Stimulated activated CD4-positive, alpha-beta T cell treated with anti-CD3 and anti-CD28 coated beads, Interleukin-1b, Interleukin-23, amount 100 ng/mL, for 4 hours (primary cell): ENCODE data around the gene CORO2A.

ENCODE experiments used
- DNase-seq, 2 donors: peaks; one replicate each; pipeline ENCODE4 v3.0.0-alpha.2; 2020; ENCODE audit warnings: low read depth in 2 of 2

CORO2A gene

GRCh38 chr9:98219794-98220370 is 27.4 kb upstream of the CORO2A start:
- DNase-seq = no peak

GRCh38 chr9:98219364-98219716 is 26.9 kb upstream of the CORO2A start:
- DNase-seq = no peak

DNA sequence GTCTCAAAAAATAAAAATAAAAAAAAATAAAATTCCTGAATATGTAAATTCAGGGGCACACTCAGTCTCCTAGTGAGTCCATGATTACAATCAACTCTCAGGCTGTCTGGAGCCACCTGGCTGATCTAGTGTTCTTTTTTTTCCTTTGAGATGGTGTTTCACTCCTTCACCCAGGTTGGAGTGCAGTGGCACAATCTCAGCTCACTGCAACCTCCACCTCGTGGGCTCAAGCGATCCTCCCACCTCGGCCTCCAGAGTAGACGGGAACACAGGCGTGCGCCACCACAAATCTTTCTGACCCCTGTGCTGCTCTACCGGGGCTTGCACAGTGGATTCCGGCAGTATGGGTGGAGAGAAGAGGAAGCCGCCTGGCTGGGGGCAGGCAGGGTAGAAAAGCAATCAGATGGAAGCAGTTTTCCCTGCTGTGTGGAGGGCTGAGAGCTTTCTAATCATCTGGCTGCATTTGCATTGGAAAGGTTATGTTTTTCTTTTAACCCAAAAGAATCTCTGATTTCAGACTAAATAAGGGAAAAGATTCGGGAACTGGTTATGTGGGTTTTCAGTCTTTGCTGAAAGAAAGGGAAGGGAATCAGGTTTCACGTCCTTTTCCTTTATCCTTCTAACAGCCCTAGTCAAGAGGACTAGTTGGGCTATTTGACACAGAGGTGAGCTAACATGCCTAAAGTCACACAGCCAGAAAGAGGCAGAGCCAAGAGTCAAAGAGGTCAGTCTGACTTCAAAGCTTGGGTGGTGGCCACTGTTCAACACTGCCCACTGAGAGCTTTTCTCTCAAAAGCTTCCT is 26.3 kb upstream of the CORO2A start:
- DNase-seq = no peak

- no peak for DNase-seq
These were observed 24.8 kb upstream of the CORO2A start for GRCh38 chr9:98217255-98217654.

DNA sequence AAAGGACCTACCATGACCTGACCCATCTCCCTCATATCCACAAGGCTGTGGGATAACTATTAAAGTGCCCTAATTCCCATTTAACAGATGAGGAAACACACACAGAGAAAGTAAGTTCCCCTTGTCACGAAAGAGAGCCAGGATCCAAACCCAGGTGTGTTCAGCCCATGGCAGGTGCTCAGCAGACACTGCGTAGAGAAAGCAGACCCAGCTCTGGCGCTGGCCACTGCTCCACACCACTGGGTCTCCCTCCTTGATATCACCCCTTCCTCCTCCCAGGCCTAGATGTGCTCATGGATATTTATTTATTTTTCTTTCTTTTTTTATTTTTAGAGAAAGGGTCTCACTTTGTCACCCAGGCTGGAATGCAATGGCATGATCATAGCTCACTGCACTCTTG is 24.0 kb upstream of the CORO2A start:
- DNase-seq = no peak

GRCh38 chr9:98215821-98216220 is 23.4 kb upstream of the CORO2A start:
- DNase-seq = no peak

DNA sequence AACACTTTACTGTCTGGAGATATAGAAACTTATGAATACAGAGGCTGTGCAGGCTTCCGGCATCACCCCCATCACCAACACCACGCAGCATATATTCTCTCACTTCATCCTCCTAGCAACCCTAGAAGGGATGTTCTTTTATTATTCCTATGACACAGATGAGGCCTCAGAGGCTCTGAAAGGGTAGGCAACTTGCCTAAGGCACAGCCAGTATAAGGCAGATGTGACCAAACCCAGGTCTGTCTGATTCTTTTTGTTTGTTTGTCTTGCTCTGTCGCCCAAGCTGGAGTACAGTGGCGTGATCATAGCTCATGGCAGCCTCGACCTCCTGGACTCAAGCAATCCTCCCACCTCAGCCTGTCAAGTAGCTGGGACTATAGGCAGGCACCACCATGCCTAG is 22.8 kb upstream of the CORO2A start:
- DNase-seq = no peak

GRCh38 chr9:98214811-98215210 is 22.4 kb upstream of the CORO2A start:
- DNase-seq = no peak

GRCh38 chr9:98211260-98211659 is 18.8 kb upstream of the CORO2A start:
- no peak for DNase-seq

DNA sequence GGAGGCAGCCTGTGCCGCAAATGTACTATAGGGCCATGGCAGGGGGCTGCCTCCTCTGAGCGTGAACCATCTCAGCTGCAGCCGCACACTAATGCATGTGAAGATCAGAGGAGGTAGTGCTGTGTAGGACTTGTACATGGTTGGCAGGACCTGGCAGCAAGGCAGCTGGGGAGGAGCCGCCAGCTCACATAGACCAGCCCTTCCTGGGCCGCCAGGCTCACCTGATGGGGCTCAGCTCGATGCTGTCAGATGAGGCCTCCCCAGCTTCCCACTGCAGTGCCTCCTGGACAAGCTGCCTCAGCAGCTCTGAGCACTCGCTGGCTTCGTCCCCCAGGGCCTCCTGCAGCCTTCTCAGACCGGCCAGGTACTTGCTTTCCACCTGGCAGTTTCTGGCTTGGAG is 18.0 kb upstream of the CORO2A start:
- no peak for DNase-seq

- no peak for DNase-seq
These were observed 17.1 kb upstream of the CORO2A start for GRCh38 chr9:98209530-98209929.

DNA sequence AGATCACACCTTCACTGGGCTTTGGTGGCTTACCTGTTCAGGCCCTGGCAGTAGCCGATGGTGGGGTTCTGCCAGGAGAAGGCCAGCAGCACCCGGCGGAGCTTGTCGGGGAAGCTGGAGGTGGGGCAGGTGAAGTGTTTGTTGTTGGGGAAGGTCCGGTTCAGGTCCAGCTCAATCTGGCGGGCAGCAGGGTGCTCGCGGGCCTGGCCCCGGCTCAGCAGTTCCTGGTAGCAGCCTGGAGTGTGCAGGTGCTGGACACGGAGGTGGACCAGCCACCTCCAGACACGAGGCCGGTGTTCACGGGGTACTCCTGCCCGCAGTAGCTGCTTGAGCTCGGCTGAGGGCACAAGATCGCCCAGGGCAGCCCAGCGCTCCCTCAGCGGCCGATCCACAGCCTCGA is 16.2 kb upstream of the CORO2A start:
- DNase-seq = no peak

GRCh38 chr9:98207606-98208005 is 15.2 kb upstream of the CORO2A start:
- DNase-seq = no peak

- DNase-seq = no peak
These were observed 14.3 kb upstream of the CORO2A start for GRCh38 chr9:98206754-98207153.

DNA sequence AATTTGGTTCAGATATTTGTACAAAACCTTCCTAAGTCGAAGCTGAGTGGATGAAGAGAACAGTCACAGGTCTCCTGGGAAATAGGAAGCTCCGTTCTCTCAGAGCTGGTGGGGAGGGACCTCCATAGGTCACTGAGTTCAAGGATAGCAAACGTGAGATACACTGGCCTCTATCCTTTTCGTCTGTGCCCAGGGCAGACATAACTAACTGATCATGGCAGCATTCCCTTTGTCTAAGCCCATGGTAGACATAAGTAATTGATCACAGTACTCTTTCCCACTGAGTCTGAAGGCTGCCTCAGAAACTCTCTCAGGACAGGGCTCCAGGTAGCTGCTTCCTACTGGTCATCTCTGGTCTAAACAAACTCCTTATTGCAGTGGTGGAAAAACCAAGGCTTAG is 12.3 kb upstream of the CORO2A start:
- DNase-seq = no peak

GRCh38 chr9:98203153-98203552 is 10.7 kb upstream of the CORO2A start:
- no peak for DNase-seq

GRCh38 chr9:98202252-98202651 is 9.8 kb upstream of the CORO2A start:
- DNase-seq = no peak

DNA sequence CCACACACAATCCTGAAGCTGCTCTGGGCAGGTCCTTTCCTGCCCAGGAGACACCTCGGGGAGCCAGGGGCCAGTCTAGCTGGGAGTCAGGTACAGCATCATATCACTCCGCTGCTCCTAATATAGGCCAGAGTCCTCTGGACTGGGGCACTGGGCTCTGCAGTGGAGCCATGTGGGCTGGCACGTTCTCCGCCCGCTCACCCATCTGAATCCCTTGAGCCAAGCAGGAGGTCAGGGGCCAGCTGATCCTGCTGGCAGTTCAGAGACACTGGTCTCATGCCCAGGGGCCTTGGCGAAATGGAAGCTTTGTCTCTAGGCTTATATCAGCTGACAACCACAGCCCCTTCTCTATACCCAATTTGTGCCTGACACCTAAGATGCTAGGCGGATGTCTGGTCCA is 9.3 kb upstream of the CORO2A start:
- DNase-seq = no peak

DNA sequence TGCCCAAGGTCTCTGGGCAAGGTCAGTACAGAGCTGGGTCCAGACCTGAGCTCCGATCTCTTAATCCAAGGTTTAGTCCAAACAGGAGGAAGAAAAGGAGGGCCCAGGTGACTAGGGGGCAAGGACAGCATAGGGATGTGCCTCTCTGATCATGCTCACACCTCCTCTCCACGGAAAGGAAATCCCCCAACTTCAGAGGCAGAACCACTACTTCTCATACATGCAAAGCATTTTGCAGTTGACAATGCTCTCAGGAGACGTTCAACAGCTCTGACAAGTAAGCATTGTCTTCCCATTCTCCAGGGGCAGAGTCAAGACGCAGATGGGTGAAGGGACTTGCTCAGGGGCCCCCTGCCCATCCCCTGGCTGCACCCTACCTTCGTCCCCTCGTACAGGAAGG is 8.7 kb upstream of the CORO2A start:
- no peak for DNase-seq

- DNase-seq = no peak
These were observed 7.1 kb upstream of the CORO2A start for GRCh38 chr9:98199388-98200033.

GRCh38 chr9:98195671-98196070 is 3.2 kb upstream of the CORO2A start:
- no peak for DNase-seq

DNA sequence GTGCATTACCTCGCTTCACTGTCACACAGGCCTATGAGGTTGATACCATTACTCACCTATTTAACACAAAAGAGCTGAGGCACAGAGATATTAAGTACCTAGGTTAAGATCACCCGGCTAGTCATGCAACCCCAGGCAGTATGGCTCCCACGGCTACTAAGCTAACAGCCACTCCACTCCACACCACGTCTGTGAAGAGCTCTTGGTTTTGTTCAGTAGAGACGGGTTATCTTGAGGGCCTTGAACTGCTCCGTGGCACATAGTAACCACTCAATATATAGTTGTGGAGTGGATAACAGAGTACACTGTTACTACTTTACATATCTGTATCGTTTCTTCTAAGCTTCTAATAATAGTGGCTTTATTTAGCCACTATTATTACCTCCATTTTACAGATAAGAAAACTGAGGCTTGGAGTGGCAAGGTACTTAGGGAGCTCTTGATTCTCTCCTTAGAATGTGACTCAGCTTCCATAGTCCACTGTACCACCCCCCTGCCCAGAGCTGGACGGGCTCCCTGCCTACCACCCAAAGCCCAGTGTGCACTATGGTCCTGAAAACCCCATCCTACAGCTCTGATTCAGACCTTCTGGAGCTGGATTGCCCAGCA is 1.0 kb upstream of the CORO2A start:
- DNase-seq = no peak
